GM10266 (cell line): ENCODE data around the gene NUP50.

Experiments used
- DNase-seq: peaks from one replicate; pipeline ENCODE4 v3.0.0; 2012; ENCODE audit errors: extremely low spot score
- TF ChIP-seq, protein P1 (sequence below): IDR thresholded peaks from 2 replicates; pipeline ENCODE4 v1.5.1; 2012; ENCODE audit warnings: mild to moderate bottlenecking, low read depth; ENCODE audit not compliant: control insufficient read depth, insufficient read depth; ENCODE audit errors: missing control alignments

The NUP50 gene

DNA sequence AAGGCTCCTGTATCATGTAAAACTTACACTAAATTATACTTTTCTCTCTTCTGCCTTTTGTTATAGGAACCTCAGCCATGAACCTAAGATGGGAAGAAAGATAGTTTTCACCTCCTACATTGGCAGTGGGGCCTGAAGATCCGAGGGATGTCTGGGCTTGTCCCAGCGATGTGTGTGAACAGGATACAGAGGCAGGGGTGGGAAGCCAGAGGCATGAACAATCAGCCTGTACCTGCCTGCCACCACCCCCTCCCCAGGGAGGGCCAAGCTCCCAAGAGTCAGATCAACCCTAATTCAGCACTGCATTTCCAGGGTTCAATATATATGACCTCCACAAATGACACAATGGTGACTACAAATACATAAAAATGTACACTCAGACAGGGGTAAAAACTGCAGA lies 67.6 kb downstream of the NUP50 start:
- DNase-seq = no peak
- TF ChIP-seq, protein P1, sequence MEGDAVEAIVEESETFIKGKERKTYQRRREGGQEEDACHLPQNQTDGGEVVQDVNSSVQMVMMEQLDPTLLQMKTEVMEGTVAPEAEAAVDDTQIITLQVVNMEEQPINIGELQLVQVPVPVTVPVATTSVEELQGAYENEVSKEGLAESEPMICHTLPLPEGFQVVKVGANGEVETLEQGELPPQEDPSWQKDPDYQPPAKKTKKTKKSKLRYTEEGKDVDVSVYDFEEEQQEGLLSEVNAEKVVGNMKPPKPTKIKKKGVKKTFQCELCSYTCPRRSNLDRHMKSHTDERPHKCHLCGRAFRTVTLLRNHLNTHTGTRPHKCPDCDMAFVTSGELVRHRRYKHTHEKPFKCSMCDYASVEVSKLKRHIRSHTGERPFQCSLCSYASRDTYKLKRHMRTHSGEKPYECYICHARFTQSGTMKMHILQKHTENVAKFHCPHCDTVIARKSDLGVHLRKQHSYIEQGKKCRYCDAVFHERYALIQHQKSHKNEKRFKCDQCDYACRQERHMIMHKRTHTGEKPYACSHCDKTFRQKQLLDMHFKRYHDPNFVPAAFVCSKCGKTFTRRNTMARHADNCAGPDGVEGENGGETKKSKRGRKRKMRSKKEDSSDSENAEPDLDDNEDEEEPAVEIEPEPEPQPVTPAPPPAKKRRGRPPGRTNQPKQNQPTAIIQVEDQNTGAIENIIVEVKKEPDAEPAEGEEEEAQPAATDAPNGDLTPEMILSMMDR = no peak

DNA sequence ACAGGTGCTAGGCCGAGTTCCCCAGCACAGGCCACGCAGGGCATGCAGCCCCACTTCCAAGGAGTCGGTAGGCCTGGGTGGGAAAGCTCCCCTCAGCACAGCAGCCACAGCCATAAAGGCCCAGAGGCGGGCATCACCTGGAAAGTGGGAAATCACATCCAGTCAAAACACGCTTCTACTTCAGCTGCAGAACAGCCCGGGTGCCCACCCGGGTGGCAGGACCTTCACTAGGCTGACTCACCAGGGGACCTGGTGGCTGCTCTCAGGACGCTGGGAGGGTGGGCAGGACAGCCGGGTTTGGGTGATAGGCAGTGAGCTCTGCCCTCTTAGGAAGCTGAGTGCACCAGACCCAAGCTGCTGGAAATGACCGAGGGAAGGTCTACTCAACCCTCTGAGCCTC lies 69.7 kb downstream of the NUP50 start:
- TF ChIP-seq, protein P1 = no peak
- DNase-seq = no peak

DNA sequence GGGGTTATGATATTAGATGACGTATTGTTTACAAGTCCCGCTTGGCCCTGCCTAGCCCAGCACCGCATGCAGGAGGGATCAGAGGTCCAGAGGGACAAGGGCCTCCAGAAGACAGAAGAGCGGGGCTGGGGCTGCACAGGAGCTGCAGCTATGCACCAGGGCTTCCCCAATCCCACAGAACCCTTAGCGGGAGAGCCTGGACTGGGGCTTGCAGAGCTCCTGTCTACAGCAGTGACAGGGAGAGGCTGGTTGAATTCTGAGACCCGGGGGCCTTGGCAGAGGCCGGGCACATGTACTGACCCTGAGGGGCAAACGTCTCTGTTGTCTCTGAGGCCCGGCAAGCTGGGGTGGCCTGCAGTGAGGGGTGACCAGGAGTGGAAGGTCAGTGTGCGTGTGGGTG lies 70.1 kb downstream of the NUP50 start:
- no peak for DNase-seq
- TF ChIP-seq, protein P1 = no peak

DNA sequence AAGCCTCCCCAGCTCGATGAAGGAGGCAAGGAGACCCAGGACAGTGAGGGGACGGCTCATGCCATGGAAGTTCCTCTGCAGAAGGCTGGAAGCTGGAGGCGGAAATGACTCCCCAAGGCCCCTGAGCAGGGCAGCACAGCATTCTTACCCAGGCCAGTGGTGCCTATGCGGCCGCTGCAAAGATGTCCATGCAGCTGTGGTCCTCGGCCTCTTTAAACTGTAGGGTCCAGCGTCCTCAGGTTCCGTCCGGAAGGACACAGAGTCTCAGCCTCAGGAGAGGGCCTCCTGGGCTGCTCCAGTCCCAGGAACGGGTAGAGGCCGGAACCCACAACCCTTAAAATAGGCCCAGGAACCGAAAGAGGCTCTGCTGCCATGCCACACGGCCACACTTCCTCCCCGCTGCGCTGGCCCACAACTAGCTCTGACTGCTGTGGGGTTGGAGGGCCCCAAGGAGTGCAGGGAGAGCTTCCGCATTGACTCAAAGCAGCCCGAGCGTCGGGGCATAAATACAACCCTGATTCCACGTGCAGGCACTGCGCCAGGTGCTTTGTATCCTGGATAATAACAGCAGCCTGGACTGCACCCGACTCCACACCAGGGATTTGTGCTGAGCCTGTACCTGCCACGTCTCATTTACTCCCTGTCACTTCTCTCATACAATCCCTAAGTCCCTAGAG lies 71.5 kb downstream of the NUP50 start:
- peak; percentile 67 for DNase-seq
- TF ChIP-seq, protein P1 = no peak

DNA sequence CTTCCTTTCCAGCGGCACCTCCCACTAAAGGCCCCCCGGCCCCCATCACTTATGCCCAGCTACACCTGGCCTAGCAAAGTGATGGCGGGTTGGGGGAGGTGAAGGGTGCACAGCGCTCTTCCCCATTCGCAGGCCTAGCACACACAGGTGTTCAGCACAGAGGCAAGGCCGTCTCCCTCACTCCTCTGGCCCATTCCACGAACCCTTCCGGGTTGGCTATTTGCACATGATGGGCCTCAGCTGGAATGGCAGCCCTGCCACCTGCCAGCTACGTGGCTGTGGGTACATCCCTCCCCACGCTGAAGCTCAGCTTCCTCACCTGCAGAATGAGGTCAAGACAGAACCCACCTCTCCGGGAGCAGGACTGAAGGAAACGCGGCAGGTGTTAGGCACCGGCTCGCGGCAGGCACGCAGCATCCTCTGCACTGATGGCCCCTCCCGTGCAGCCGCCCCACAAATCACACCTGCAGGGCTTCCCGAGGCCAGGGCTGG lies 72.2 kb downstream of the NUP50 start:
- TF ChIP-seq, protein P1 = no peak
- no peak for DNase-seq

DNA sequence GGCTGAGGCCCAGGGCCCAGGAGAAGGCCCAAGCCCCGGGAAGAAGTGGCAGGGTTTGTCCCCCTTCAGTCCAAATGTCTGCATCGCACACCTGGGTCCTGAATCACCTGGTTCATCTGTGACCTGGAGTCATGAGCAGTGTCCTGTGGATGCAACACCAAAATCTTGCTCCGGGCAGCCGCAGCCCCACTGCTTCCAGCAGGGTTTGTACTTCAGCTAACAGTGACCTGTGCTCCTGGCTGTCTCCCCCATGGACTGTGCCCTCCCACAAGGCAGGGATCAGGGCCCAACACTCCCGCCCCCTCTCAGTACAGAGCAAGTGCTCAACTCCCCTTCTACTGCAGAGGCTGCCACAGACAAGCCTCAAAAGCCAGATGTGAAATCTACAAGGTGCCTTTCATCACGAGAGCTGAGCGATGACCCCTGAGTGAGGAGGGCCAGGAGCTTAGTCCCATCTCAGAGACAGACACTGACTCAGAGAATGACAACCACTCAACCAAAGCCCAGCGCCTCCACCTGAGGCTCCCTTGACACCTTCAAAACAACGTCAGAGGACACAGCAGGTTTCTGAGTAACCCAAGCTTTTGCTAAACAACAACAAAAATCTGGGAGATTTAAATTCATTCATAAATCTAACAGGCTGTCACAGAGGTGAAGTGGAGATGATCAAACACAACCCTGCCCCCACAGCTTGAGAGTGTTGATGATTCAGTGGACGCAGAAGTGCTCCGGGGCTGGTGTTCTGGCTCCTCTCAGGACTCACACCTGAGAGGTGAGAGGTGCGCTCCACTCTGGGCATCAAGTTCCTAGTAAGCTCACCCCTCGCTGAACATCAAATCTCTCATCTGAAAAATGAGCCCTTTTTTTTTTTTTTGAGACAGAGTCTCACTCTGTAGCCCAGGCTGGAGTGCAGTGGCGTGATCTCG lies 73.6 kb downstream of the NUP50 start:
- DNase-seq = no peak
- TF ChIP-seq, protein P1 = no peak
